ENCODE measurements around the gene GRHL1.
A peak's percentile ranks its signal among the peaks of the same experiment; 100 is the strongest.

Gene GRHL1

DNA sequence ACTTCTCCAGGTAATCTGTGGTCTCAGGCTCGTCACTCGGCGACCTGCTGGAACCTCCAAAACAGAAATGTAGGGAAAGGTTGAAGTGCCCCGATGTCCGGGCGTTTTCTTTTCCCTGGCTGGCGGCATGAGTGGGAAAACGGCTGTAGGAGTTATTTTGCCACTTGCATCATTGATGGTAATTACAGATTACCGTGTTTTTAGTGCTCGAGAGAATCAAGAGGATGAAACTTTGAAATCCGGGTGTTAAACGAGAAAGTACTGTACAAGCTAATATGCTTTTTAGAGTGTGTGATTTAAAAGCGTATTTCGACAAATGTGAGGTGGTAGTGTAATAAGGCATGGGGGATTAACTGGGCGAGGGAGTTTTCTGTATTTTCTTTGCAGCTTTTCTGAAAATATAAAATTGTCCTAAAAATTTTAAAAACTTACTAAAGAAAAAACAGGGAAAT lies 819 bp downstream of the GRHL1 start:
- CTCF ChIA-PET: interaction anchor here (0.6 to 1.0 kb wide), 3 partner anchors 31 to 127 kb away, joined by 3 to 4 read pairs (median 3); no protein-coding TSS in a partner anchor
- POLR2A ChIA-PET: no interaction called here
- Histone ChIP-seq H3K9me3 (ENCODE audit: control insufficient read depth, insufficient read depth, low read depth, low read length) (no peaks in the 10 kb centered on the region), H3K36me3 (ENCODE audit: control insufficient read depth in 2 of 2, insufficient read depth in 1 of 2, low read length in 2 of 2) (peaks cover 0 to 5% of the 10 kb centered on the region in 2 experiments; a peak in 2 of 3 replicates), H3K4me3 (ENCODE audit: low read depth, low read length) (peak overlapping the region; percentile 85), H3K27ac (ENCODE audit: extremely low read depth, low read depth, low read length) (peak overlapping the region; percentile 68; the same call in 1 of the 2 replicates), H3K4me1 (ENCODE audit: control insufficient read depth, insufficient read depth, low read length) (peaks cover 16% of the 10 kb centered on the region)
- TF ChIP-seq SETDB1 (IDR thresholded peaks at IDR 0.05; ENCODE audit: insufficient read length, low read length) (no peak), ZNF423 (tag by site-specific recombination; IDR thresholded peaks at IDR 0.05) (no peak), SP7 (tag by site-specific recombination; IDR thresholded peaks at IDR 0.05) (peak; percentile 38), ZNF837 (tag by site-specific recombination; IDR thresholded peaks at IDR 0.05) (no peak), ZNF335 (tag by site-specific recombination; conservative IDR thresholded peaks at IDR 0.05) (peak; percentile 12; the same call in 1 of the 2 replicates), PRDM1 (tag by site-specific recombination; IDR thresholded peaks at IDR 0.05) (0 out of 2 replicates have a peak, but pooled peaks have one; percentile 13), ZBTB1 (tag by site-specific recombination; IDR thresholded peaks at IDR 0.05) (no peak), ZBTB17 (tag by site-specific recombination; IDR thresholded peaks at IDR 0.05) (peak; percentile 62), ZNF600 (tag by site-specific recombination; IDR thresholded peaks at IDR 0.05) (no peak), PRDM6 (tag by site-specific recombination; IDR thresholded peaks at IDR 0.05) (peak; percentile 42; the same call in 1 of the 2 replicates), ZNF792 (tag by site-specific recombination; IDR thresholded peaks at IDR 0.05) (no peak), ZNF513 (tag by site-specific recombination; IDR thresholded peaks at IDR 0.05) (no peak), ZNF155 (tag by site-specific recombination; IDR thresholded peaks at IDR 0.05) (no peak), IKZF3 (tag by site-specific recombination; IDR thresholded peaks at IDR 0.05) (0 out of 2 replicates have a peak, but pooled peaks have one; percentile 26)
- TF ChIP-seq, protein P1, sequence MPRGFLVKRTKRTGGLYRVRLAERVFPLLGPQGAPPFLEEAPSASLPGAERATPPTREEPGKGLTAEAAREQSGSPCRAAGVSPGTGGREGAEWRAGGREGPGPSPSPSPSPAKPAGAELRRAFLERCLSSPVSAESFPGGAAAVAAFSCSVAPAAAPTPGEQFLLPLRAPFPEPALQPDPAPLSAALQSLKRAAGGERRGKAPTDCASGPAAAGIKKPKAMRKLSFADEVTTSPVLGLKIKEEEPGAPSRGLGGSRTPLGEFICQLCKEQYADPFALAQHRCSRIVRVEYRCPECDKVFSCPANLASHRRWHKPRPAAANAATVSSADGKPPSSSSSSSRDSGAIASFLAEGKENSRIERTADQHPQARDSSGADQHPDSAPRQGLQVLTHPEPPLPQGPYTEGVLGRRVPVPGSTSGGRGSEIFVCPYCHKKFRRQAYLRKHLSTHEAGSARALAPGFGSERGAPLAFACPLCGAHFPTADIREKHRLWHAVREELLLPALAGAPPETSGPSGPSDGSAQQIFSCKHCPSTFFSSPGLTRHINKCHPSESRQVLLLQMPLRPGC (tag by site-specific recombination; IDR thresholded peaks at IDR 0.05): no peak
- TF ChIP-seq, protein P2, sequence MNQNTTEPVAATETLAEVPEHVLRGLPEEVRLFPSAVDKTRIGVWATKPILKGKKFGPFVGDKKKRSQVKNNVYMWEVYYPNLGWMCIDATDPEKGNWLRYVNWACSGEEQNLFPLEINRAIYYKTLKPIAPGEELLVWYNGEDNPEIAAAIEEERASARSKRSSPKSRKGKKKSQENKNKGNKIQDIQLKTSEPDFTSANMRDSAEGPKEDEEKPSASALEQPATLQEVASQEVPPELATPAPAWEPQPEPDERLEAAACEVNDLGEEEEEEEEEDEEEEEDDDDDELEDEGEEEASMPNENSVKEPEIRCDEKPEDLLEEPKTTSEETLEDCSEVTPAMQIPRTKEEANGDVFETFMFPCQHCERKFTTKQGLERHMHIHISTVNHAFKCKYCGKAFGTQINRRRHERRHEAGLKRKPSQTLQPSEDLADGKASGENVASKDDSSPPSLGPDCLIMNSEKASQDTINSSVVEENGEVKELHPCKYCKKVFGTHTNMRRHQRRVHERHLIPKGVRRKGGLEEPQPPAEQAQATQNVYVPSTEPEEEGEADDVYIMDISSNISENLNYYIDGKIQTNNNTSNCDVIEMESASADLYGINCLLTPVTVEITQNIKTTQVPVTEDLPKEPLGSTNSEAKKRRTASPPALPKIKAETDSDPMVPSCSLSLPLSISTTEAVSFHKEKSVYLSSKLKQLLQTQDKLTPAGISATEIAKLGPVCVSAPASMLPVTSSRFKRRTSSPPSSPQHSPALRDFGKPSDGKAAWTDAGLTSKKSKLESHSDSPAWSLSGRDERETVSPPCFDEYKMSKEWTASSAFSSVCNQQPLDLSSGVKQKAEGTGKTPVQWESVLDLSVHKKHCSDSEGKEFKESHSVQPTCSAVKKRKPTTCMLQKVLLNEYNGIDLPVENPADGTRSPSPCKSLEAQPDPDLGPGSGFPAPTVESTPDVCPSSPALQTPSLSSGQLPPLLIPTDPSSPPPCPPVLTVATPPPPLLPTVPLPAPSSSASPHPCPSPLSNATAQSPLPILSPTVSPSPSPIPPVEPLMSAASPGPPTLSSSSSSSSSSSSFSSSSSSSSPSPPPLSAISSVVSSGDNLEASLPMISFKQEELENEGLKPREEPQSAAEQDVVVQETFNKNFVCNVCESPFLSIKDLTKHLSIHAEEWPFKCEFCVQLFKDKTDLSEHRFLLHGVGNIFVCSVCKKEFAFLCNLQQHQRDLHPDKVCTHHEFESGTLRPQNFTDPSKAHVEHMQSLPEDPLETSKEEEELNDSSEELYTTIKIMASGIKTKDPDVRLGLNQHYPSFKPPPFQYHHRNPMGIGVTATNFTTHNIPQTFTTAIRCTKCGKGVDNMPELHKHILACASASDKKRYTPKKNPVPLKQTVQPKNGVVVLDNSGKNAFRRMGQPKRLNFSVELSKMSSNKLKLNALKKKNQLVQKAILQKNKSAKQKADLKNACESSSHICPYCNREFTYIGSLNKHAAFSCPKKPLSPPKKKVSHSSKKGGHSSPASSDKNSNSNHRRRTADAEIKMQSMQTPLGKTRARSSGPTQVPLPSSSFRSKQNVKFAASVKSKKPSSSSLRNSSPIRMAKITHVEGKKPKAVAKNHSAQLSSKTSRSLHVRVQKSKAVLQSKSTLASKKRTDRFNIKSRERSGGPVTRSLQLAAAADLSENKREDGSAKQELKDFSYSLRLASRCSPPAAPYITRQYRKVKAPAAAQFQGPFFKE (tag by site-specific recombination; IDR thresholded peaks at IDR 0.05; ENCODE audit: borderline replicate concordance): no peak
- TF ChIP-seq, protein P3, sequence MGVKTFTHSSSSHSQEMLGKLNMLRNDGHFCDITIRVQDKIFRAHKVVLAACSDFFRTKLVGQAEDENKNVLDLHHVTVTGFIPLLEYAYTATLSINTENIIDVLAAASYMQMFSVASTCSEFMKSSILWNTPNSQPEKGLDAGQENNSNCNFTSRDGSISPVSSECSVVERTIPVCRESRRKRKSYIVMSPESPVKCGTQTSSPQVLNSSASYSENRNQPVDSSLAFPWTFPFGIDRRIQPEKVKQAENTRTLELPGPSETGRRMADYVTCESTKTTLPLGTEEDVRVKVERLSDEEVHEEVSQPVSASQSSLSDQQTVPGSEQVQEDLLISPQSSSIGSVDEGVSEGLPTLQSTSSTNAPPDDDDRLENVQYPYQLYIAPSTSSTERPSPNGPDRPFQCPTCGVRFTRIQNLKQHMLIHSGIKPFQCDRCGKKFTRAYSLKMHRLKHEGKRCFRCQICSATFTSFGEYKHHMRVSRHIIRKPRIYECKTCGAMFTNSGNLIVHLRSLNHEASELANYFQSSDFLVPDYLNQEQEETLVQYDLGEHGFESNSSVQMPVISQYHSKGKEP (tag by site-specific recombination; IDR thresholded peaks at IDR 0.05): no peak
